HepG2 (cell line): ENCODE results near the gene DLEC1. TPM values are rescaled to one million over a fixed set of nuclear protein-coding genes. Genes with fewer than 3 reads are reported as not detected.

Experiments used
- AHR ChIP-seq: IDR thresholded peaks from 2 replicates; pipeline ENCODE4 v1.6.1; 2018; ENCODE audit warnings: missing genetic modification reagents, missing compliant biosample characterization
- CCDC6 ChIP-seq: sonication (generic); formaldehyde crosslinking; IDR thresholded peaks from 2 replicates; pipeline ENCODE4 v1.8.1; 2022; ENCODE audit warnings: mild to moderate bottlenecking, missing genetic modification reagents, moderate library complexity
- CREB3 ChIP-seq: sonication (generic); formaldehyde crosslinking; IDR thresholded peaks from 2 replicates; pipeline ENCODE4 v1.5.0; 2020; ENCODE audit warnings: missing genetic modification reagents
- CTCF ChIP-seq: sonication (generic); formaldehyde crosslinking; IDR thresholded peaks from 2 replicates; pipeline ENCODE4 v1.5.0; 2020; ENCODE audit warnings: mild to moderate bottlenecking, missing genetic modification reagents, moderate library complexity
- DDIT3 ChIP-seq: sonication (generic); formaldehyde crosslinking; IDR thresholded peaks from 2 replicates; pipeline ENCODE4 v1.4.0; 2020; ENCODE audit warnings: mild to moderate bottlenecking, missing genetic modification reagents
- FIP1L1 ChIP-seq: fragments of 200-400 bp; formaldehyde crosslinking; IDR thresholded peaks from 2 replicates; pipeline ENCODE4 v1.6.1; 2018; ENCODE audit warnings: low read depth, mild to moderate bottlenecking, low read length, moderate library complexity, borderline replicate concordance; ENCODE audit not compliant: insufficient read depth
- HOMEZ ChIP-seq: IDR thresholded peaks from 2 replicates; pipeline ENCODE4 v1.6.1; 2016; ENCODE audit warnings: low read depth
- TAF1 ChIP-seq: sonication (generic); formaldehyde crosslinking; IDR thresholded peaks from 2 replicates; pipeline ENCODE4 v1.4.0; 2020; ENCODE audit warnings: missing genetic modification reagents
- ZNF143 ChIP-seq: sonication (generic); formaldehyde crosslinking; IDR thresholded peaks from 2 replicates; pipeline ENCODE4 v1.4.0; 2020; ENCODE audit warnings: missing genetic modification reagents
- ZNF263 ChIP-seq: sonication (generic); formaldehyde crosslinking; IDR thresholded peaks from 2 replicates; pipeline ENCODE4 v1.4.0; 2020; ENCODE audit warnings: missing genetic modification reagents
- ZNF512B ChIP-seq: sonication (generic); formaldehyde crosslinking; IDR thresholded peaks from 2 replicates; pipeline ENCODE4 v1.5.1; 2020; ENCODE audit warnings: missing genetic modification reagents, mild to moderate bottlenecking, borderline replicate concordance
- ZNF574 ChIP-seq: sonication (generic); formaldehyde crosslinking; IDR thresholded peaks from 2 replicates; pipeline ENCODE4 v1.4.0; 2020; ENCODE audit warnings: missing genetic modification reagents
- ZNF616 ChIP-seq: sonication (generic); formaldehyde crosslinking; IDR thresholded peaks from 2 replicates; pipeline ENCODE4 v1.5.0; 2020; ENCODE audit warnings: low read depth, mild to moderate bottlenecking, missing genetic modification reagents
- ZNF691 ChIP-seq: sonication (generic); formaldehyde crosslinking; IDR thresholded peaks from 2 replicates; pipeline ENCODE4 v1.4.0; 2020; ENCODE audit warnings: missing genetic modification reagents, low read depth, mild to moderate bottlenecking, borderline replicate concordance
- ZNF782 ChIP-seq: sonication (generic); formaldehyde crosslinking; IDR thresholded peaks from 2 replicates; pipeline ENCODE4 v1.4.0; 2020; ENCODE audit warnings: missing genetic modification reagents, mild to moderate bottlenecking, borderline replicate concordance
- ZNF883 ChIP-seq: sonication (generic); formaldehyde crosslinking; IDR thresholded peaks from 2 replicates; pipeline ENCODE4 v1.5.1; 2020; ENCODE audit warnings: mild to moderate bottlenecking, missing genetic modification reagents; ENCODE audit errors: not compliant biosample characterization
- polyA plus RNA-seq, 8 experiments: library from polyadenylated mRNA; depleted of rRNA in 3 of 8; stranded (reverse) in 7 of 8; unstranded in 1 of 8; fragments of >200 nt; fragmentation: Illumina TruSeq in 4 of 8; extraction: Trizol in 4 of 8; gene quantifications; 2 replicates each; pipeline versions ENCODE4 v1.2.1 to v1.2.3, GENCODE V29; 2011 to 2016; ENCODE audit warnings: low read depth in 4 of 8, missing spikeins in 1 of 8, mixed read lengths in 1 of 8; ENCODE audit not compliant: insufficient read depth in 1 of 8
- total RNA-seq, 5 experiments: library from RNA; depleted of rRNA; stranded (reverse); fragments of >200 nt; fragmentation: Illumina TruSeq; extraction: Trizol; gene quantifications; 2 replicates each; pipeline ENCODE4 v1.2.3, GENCODE V29; 2016; ENCODE audit warnings: low read depth in 1 of 5

DLEC1 gene
- total and polyA plus RNA-seq, 2 of the 13 experiments (the other 11 are each of a cell fraction or from before 2014, with no cell fraction given), result 0.09 TPM; not detected in 1

- no peak for TF ChIP-seq ZNF782 (CRISPR knock-in tag)
- no peak for TF ChIP-seq TAF1
- no peak for TF ChIP-seq DDIT3 (CRISPR knock-in tag)
- TF ChIP-seq ZNF691 (CRISPR knock-in tag), result peak; percentile 26; the same call in 1 of the 2 replicates
- no peak for TF ChIP-seq CREB3 (CRISPR knock-in tag)
- TF ChIP-seq ZNF512B, result 0 out of 2 replicates have a peak, but pooled peaks have one; percentile 29
- TF ChIP-seq CTCF (CRISPR knock-in tag), result peak; percentile 99
- peak; percentile 86 for TF ChIP-seq CCDC6
- no peak for TF ChIP-seq ZNF143 (CRISPR knock-in tag)
- TF ChIP-seq ZNF616 (CRISPR knock-in tag), result no peak
- peak; percentile 0 for TF ChIP-seq ZNF883 (CRISPR knock-in tag)
- TF ChIP-seq HOMEZ, result 0 out of 2 replicates have a peak, but pooled peaks have one; percentile 6
- peak; percentile 56; the same call in 1 of the 2 replicates for TF ChIP-seq ZNF574
- TF ChIP-seq AHR (CRISPR knock-in tag), result peak; percentile 32; the same call in 1 of the 2 replicates
- no peak for TF ChIP-seq FIP1L1
- TF ChIP-seq ZNF263, result peak; percentile 91; the same call in 1 of the 2 replicates
Measured at GRCh38 chr3:38003371-38003816, 35.6 kb upstream of the DLEC1 start (continued).
